VCaP (cell line): ENCODE measurements around the gene XRCC4.

Source experiments
- H3K27ac ChIP-seq: fragments of 450-650 bp; 2 replicates; pipeline ENCODE4 v1.5.1; 2017
- CTCF ChIP-seq: fragments of 450-650 bp; conservative IDR thresholded peaks from 2 replicates; pipeline ENCODE4 v1.5.1; 2017; ENCODE audit warnings: mild to moderate bottlenecking, moderate library complexity

The XRCC4 gene

GRCh38 chr5:83388608-83389007 is 311.3 kb downstream of the XRCC4 start:
- TF ChIP-seq CTCF: no peak
- no peak overlapping the region for H3K27ac ChIP-seq

GRCh38 chr5:83392766-83393503 is 315.6 kb downstream of the XRCC4 start:
- TF ChIP-seq CTCF: no peak
- H3K27ac ChIP-seq: no peak overlapping the region

- no peak for TF ChIP-seq CTCF
- no peak overlapping the region for H3K27ac ChIP-seq
These were observed 316.1 kb downstream of the XRCC4 start for GRCh38 chr5:83393504-83393866.

- no peak for TF ChIP-seq CTCF
These were observed 316.8 kb downstream of the XRCC4 start for GRCh38 chr5:83394190-83394589.

GRCh38 chr5:83396662-83397061 is 319.3 kb downstream of the XRCC4 start:
- no peak for TF ChIP-seq CTCF

More at GRCh38 chr5:83394190-83394589, 316.8 kb downstream of the XRCC4 start:
- no peak overlapping the region for H3K27ac ChIP-seq

GRCh38 chr5:83397658-83398057 is 320.3 kb downstream of the XRCC4 start:
- no peak overlapping the region for H3K27ac ChIP-seq
- TF ChIP-seq CTCF: no peak

More at GRCh38 chr5:83396662-83397061, 319.3 kb downstream of the XRCC4 start:
- H3K27ac ChIP-seq: no peak overlapping the region

- H3K27ac ChIP-seq: no peak overlapping the region
- TF ChIP-seq CTCF: no peak
These were observed 322.9 kb downstream of the XRCC4 start for GRCh38 chr5:83400241-83400640.
